WTC11 (cell line): ENCODE measurements around the gene PIM2. TPM values are rescaled to one million over a fixed set of nuclear protein-coding genes. Genes with fewer than 3 reads are reported as not detected.

ENCODE experiments used
- ATAC-seq: fragments of 200-7000 bp; cut with Tn5 transposase; 2 replicates; pipeline ENCODE4 v1.10.0; 2021; ENCODE audit warnings: mild to moderate bottlenecking, moderate library complexity
- CTCF ChIA-PET: fragments of 300-600 bp; sonication (Branson Sonifier 250); formaldehyde crosslinking; loops from one replicate; lab custom pipeline; 2021; ENCODE audit warnings: antibody characterized with exemption; lab: Charles Lee
- POLR2A ChIA-PET: fragments of 350-600 bp; sonication (Branson Sonifier 250); formaldehyde crosslinking; loops from one replicate; lab custom pipeline; 2021; ENCODE audit warnings: antibody characterized with exemption; lab: Charles Lee
- DNase-seq: peaks from one replicate; pipeline ENCODE4 v3.0.0; 2021; ENCODE audit warnings: low spot score
- H3K27ac Mint-ChIP-seq: 2 replicates; pipeline ENCODE4 v1.8.0; 2021; ENCODE audit warnings: mixed read lengths
- H3K27me3 Mint-ChIP-seq: 2 replicates; pipeline ENCODE4 v1.8.0; 2021; ENCODE audit warnings: low read depth, mild to moderate bottlenecking, moderate library complexity, mixed read lengths
- H3K36me3 Mint-ChIP-seq: 2 replicates; pipeline ENCODE4 v1.8.0; 2021; ENCODE audit warnings: mixed read lengths
- H3K4me1 Mint-ChIP-seq: 2 replicates; pipeline ENCODE4 v1.8.0; 2022; ENCODE audit warnings: mixed read lengths
- H3K4me3 Mint-ChIP-seq: 2 replicates; pipeline ENCODE4 v1.8.0; 2021; ENCODE audit warnings: mild to moderate bottlenecking, moderate library complexity, mixed read lengths
- H3K9me3 Mint-ChIP-seq: 2 replicates; pipeline ENCODE4 v1.8.0; 2021; ENCODE audit warnings: mixed read lengths
- ATF1 ChIP-seq: sonication (generic); formaldehyde crosslinking; IDR thresholded peaks from 2 replicates; pipeline ENCODE4 v1.8.1; 2023; ENCODE audit warnings: mild to moderate bottlenecking, moderate library complexity, missing genetic modification reagents
- ETV6 ChIP-seq: sonication (generic); formaldehyde crosslinking; IDR thresholded peaks from 2 replicates; pipeline ENCODE4 v1.8.1; 2022; ENCODE audit warnings: mild to moderate bottlenecking, missing genetic modification reagents
- FOXK1 ChIP-seq: sonication (generic); formaldehyde crosslinking; IDR thresholded peaks from 2 replicates; pipeline ENCODE4 v1.8.0; 2022; ENCODE audit warnings: mild to moderate bottlenecking, moderate library complexity, missing genetic modification reagents
- JUN ChIP-seq: sonication (generic); formaldehyde crosslinking; IDR thresholded peaks from 2 replicates; pipeline ENCODE4 v1.8.0; 2023; ENCODE audit warnings: mild to moderate bottlenecking, missing genetic modification reagents
- SMAD3 ChIP-seq: sonication (generic); formaldehyde crosslinking; IDR thresholded peaks from 2 replicates; pipeline ENCODE4 v1.8.0; 2022; ENCODE audit warnings: missing genetic modification reagents, mild to moderate bottlenecking, borderline replicate concordance
- SP1 ChIP-seq: sonication (generic); formaldehyde crosslinking; conservative IDR thresholded peaks from 2 replicates; pipeline ENCODE4 v1.8.1; 2022; ENCODE audit warnings: missing genetic modification reagents
- ZNF263 ChIP-seq: sonication (generic); formaldehyde crosslinking; IDR thresholded peaks from 2 replicates; pipeline ENCODE4 v1.8.1; 2022; ENCODE audit warnings: low read depth, mild to moderate bottlenecking, moderate library complexity, missing genetic modification reagents
- ZNF317 ChIP-seq: sonication (generic); formaldehyde crosslinking; IDR thresholded peaks from 2 replicates; pipeline ENCODE4 v1.8.1; 2023; ENCODE audit warnings: low read depth, mild to moderate bottlenecking, moderate library complexity, missing genetic modification reagents, borderline replicate concordance
- total RNA-seq: library from RNA; stranded (reverse); gene quantifications from 3 replicates; pipeline ENCODE4 v1.2.3, GENCODE V29; 2021
- TF ChIP-seq, protein P1 (sequence below): sonication (generic); formaldehyde crosslinking; IDR thresholded peaks from 2 replicates; pipeline ENCODE4 v1.8.1; 2023; ENCODE audit warnings: mild to moderate bottlenecking, missing genetic modification reagents
- TF ChIP-seq, protein P2 (sequence below): sonication (generic); formaldehyde crosslinking; IDR thresholded peaks from 2 replicates; pipeline ENCODE4 v1.8.0; 2022; ENCODE audit warnings: mild to moderate bottlenecking, missing genetic modification reagents
- TF ChIP-seq, protein P3 (sequence below): fragments of 250-450 bp; sonication (Bioruptor Pico); IDR thresholded peaks from 2 replicates; pipeline ENCODE4 v1.9.0; 2021; ENCODE audit warnings: mild to moderate bottlenecking
- TF ChIP-seq, protein P4 (sequence below): fragments of 250-450 bp; sonication (Bioruptor Pico); IDR thresholded peaks from 2 replicates; pipeline ENCODE4 v1.9.0; 2021; ENCODE audit warnings: moderate library complexity, mild to moderate bottlenecking, inconsistent platforms, borderline replicate concordance
- TF ChIP-seq, protein P5 (sequence below): sonication (generic); formaldehyde crosslinking; conservative IDR thresholded peaks from 2 replicates; pipeline ENCODE4 v1.8.1; 2022; ENCODE audit warnings: mild to moderate bottlenecking, missing genetic modification reagents
- TF ChIP-seq, protein P6 (sequence below): sonication (generic); formaldehyde crosslinking; IDR thresholded peaks from 2 replicates; pipeline ENCODE4 v1.8.1; 2022; ENCODE audit warnings: mild to moderate bottlenecking, moderate library complexity, missing genetic modification reagents
- TF ChIP-seq, protein P7 (sequence below): sonication (generic); formaldehyde crosslinking; IDR thresholded peaks from 2 replicates; pipeline ENCODE4 v1.8.0; 2022; ENCODE audit warnings: mild to moderate bottlenecking, missing genetic modification reagents
- TF ChIP-seq, protein P8 (sequence below): sonication (generic); formaldehyde crosslinking; IDR thresholded peaks from 2 replicates; pipeline ENCODE4 v1.8.0; 2023; ENCODE audit warnings: mild to moderate bottlenecking, missing genetic modification reagents
- TF ChIP-seq, protein P9 (sequence below): sonication (generic); formaldehyde crosslinking; IDR thresholded peaks from 2 replicates; pipeline ENCODE4 v1.8.0; 2023; ENCODE audit warnings: missing genetic modification reagents, mild to moderate bottlenecking, borderline replicate concordance

Gene PIM2
- total RNA-seq, 1 experiment from 2014 or later = 146 TPM

DNA sequence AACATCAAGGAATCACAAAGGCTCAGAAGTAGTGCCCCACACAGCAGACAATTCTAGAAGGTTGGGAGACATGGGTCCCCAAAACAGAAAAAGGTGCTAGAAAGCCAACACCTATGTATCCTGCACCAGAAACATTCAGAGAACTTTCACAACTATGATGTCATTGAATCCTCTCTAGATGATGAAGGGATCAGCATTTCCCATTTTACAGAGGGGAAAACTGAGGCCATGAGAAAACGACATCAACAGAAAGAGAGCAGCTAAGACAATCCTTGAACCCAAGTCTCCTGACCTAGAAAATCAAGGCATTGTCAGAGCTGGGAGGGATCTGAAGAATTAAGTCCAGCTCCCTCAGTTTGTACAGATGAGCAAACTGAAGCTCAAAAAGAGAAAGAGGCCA is 49.6 kb upstream of the PIM2 start:
- TF ChIP-seq SP1 (CRISPR knock-in tag) (no peak), ZNF317 (no peak), ZNF263 (CRISPR knock-in tag) (no peak), JUN (no peak), ETV6 (CRISPR knock-in tag) (no peak), FOXK1 (CRISPR knock-in tag) (no peak), SMAD3 (no peak), ATF1 (CRISPR knock-in tag) (no peak)
- TF ChIP-seq, protein P1, sequence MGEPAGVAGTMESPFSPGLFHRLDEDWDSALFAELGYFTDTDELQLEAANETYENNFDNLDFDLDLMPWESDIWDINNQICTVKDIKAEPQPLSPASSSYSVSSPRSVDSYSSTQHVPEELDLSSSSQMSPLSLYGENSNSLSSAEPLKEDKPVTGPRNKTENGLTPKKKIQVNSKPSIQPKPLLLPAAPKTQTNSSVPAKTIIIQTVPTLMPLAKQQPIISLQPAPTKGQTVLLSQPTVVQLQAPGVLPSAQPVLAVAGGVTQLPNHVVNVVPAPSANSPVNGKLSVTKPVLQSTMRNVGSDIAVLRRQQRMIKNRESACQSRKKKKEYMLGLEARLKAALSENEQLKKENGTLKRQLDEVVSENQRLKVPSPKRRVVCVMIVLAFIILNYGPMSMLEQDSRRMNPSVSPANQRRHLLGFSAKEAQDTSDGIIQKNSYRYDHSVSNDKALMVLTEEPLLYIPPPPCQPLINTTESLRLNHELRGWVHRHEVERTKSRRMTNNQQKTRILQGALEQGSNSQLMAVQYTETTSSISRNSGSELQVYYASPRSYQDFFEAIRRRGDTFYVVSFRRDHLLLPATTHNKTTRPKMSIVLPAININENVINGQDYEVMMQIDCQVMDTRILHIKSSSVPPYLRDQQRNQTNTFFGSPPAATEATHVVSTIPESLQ (CRISPR knock-in tag) = no peak
- TF ChIP-seq, protein P2, sequence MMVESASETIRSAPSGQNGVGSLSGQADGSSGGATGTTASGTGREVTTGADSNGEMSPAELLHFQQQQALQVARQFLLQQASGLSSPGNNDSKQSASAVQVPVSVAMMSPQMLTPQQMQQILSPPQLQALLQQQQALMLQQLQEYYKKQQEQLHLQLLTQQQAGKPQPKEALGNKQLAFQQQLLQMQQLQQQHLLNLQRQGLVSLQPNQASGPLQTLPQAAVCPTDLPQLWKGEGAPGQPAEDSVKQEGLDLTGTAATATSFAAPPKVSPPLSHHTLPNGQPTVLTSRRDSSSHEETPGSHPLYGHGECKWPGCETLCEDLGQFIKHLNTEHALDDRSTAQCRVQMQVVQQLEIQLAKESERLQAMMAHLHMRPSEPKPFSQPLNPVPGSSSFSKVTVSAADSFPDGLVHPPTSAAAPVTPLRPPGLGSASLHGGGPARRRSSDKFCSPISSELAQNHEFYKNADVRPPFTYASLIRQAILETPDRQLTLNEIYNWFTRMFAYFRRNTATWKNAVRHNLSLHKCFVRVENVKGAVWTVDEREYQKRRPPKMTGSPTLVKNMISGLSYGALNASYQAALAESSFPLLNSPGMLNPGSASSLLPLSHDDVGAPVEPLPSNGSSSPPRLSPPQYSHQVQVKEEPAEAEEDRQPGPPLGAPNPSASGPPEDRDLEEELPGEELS (CRISPR knock-in tag) = no peak
- TF ChIP-seq, protein P3, sequence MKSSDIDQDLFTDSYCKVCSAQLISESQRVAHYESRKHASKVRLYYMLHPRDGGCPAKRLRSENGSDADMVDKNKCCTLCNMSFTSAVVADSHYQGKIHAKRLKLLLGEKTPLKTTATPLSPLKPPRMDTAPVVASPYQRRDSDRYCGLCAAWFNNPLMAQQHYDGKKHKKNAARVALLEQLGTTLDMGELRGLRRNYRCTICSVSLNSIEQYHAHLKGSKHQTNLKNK (CRISPR knock-in tag) = no peak
- TF ChIP-seq, protein P4, sequence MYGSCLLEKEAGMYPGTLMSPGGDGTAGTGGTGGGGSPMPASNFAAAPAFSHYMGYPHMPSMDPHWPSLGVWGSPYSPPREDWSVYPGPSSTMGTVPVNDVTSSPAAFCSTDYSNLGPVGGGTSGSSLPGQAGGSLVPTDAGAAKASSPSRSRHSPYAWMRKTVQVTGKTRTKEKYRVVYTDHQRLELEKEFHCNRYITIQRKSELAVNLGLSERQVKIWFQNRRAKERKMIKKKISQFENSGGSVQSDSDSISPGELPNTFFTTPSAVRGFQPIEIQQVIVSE (CRISPR knock-in tag) = no peak
- TF ChIP-seq, protein P5, sequence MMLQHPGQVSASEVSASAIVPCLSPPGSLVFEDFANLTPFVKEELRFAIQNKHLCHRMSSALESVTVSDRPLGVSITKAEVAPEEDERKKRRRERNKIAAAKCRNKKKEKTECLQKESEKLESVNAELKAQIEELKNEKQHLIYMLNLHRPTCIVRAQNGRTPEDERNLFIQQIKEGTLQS (CRISPR knock-in tag) = no peak
- TF ChIP-seq, protein P6, sequence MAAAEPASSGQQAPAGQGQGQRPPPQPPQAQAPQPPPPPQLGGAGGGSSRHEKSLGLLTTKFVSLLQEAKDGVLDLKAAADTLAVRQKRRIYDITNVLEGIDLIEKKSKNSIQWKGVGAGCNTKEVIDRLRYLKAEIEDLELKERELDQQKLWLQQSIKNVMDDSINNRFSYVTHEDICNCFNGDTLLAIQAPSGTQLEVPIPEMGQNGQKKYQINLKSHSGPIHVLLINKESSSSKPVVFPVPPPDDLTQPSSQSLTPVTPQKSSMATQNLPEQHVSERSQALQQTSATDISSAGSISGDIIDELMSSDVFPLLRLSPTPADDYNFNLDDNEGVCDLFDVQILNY (CRISPR knock-in tag) = no peak
- TF ChIP-seq, protein P7, sequence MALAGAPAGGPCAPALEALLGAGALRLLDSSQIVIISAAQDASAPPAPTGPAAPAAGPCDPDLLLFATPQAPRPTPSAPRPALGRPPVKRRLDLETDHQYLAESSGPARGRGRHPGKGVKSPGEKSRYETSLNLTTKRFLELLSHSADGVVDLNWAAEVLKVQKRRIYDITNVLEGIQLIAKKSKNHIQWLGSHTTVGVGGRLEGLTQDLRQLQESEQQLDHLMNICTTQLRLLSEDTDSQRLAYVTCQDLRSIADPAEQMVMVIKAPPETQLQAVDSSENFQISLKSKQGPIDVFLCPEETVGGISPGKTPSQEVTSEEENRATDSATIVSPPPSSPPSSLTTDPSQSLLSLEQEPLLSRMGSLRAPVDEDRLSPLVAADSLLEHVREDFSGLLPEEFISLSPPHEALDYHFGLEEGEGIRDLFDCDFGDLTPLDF (CRISPR knock-in tag) = no peak
- TF ChIP-seq, protein P8, sequence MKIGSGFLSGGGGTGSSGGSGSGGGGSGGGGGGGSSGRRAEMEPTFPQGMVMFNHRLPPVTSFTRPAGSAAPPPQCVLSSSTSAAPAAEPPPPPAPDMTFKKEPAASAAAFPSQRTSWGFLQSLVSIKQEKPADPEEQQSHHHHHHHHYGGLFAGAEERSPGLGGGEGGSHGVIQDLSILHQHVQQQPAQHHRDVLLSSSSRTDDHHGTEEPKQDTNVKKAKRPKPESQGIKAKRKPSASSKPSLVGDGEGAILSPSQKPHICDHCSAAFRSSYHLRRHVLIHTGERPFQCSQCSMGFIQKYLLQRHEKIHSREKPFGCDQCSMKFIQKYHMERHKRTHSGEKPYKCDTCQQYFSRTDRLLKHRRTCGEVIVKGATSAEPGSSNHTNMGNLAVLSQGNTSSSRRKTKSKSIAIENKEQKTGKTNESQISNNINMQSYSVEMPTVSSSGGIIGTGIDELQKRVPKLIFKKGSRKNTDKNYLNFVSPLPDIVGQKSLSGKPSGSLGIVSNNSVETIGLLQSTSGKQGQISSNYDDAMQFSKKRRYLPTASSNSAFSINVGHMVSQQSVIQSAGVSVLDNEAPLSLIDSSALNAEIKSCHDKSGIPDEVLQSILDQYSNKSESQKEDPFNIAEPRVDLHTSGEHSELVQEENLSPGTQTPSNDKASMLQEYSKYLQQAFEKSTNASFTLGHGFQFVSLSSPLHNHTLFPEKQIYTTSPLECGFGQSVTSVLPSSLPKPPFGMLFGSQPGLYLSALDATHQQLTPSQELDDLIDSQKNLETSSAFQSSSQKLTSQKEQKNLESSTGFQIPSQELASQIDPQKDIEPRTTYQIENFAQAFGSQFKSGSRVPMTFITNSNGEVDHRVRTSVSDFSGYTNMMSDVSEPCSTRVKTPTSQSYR (CRISPR knock-in tag) = no peak
- TF ChIP-seq, protein P9, sequence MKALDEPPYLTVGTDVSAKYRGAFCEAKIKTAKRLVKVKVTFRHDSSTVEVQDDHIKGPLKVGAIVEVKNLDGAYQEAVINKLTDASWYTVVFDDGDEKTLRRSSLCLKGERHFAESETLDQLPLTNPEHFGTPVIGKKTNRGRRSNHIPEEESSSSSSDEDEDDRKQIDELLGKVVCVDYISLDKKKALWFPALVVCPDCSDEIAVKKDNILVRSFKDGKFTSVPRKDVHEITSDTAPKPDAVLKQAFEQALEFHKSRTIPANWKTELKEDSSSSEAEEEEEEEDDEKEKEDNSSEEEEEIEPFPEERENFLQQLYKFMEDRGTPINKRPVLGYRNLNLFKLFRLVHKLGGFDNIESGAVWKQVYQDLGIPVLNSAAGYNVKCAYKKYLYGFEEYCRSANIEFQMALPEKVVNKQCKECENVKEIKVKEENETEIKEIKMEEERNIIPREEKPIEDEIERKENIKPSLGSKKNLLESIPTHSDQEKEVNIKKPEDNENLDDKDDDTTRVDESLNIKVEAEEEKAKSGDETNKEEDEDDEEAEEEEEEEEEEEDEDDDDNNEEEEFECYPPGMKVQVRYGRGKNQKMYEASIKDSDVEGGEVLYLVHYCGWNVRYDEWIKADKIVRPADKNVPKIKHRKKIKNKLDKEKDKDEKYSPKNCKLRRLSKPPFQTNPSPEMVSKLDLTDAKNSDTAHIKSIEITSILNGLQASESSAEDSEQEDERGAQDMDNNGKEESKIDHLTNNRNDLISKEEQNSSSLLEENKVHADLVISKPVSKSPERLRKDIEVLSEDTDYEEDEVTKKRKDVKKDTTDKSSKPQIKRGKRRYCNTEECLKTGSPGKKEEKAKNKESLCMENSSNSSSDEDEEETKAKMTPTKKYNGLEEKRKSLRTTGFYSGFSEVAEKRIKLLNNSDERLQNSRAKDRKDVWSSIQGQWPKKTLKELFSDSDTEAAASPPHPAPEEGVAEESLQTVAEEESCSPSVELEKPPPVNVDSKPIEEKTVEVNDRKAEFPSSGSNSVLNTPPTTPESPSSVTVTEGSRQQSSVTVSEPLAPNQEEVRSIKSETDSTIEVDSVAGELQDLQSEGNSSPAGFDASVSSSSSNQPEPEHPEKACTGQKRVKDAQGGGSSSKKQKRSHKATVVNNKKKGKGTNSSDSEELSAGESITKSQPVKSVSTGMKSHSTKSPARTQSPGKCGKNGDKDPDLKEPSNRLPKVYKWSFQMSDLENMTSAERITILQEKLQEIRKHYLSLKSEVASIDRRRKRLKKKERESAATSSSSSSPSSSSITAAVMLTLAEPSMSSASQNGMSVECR (CRISPR knock-in tag) = no peak
- TF ChIP-seq, all 79 proteins: peak for 0

More for the DNA sequence above, 49.6 kb upstream of the PIM2 start:
- no peak for DNase-seq
- H3K4me1 Mint-ChIP-seq = 0 out of 2 replicates have a peak, but pooled peaks cover 4% of the 10 kb centered on the region
- ATAC-seq = no peak
- ChIA-PET POLR2A (no interaction called here), CTCF (no interaction called here)
- peaks cover 3% of the 10 kb centered on the region; the same call in 1 of the 2 replicates for H3K36me3 Mint-ChIP-seq
- H3K27ac Mint-ChIP-seq = no peak overlapping the region
- no peaks in the 10 kb centered on the region for H3K9me3 Mint-ChIP-seq
- no peaks in the 10 kb centered on the region for H3K27me3 Mint-ChIP-seq
- H3K4me3 Mint-ChIP-seq = no peak overlapping the region
